SK-N-SH (cell line): Measurements from ENCODE around the gene SNPH. TPM values are rescaled to one million over a fixed set of nuclear protein-coding genes. Genes with fewer than 3 reads are reported as not detected.

Source experiments
- CTCF ChIA-PET: fragments of 300-600, 350-600 bp; formaldehyde crosslinking; extraction: SDS; loops from one replicate; lab custom pipeline; 2021; lab: Yijun Ruan, JAX
- POLR2A ChIA-PET: fragments of 350-600 bp; sonication (Branson Sonifier 250); formaldehyde crosslinking; extraction: SDS; loops from one replicate; lab custom pipeline; 2020; ENCODE audit warnings: antibody characterized with exemption, inconsistent platforms; lab: Yijun Ruan, JAX
- DNase-seq: peaks from one replicate; pipeline ENCODE4 v3.0.0; 2012
- H2AFZ ChIP-seq: fragments of 200-600 bp; sonication (generic); 2 replicates; pipeline ENCODE4 v1.8.1; 2016; ENCODE audit warnings: antibody characterized with exemption, mild to moderate bottlenecking, low read depth
- H3F3A ChIP-seq: fragments of 200-600 bp; sonication (generic); replicated peaks from 2 replicates; pipeline ENCODE3; 2016; ENCODE audit warnings: antibody characterized with exemption, mild to moderate bottlenecking; ENCODE audit not compliant: insufficient read depth
- H3K27ac ChIP-seq, 2 experiments: fragments of 200-500 bp in 1 of 2; fragments of 200-600 bp in 1 of 2; sonication (Bioruptor generic) in 1 of 2; sonication (generic), shearing (Covaris generic) in 1 of 2; 2 replicates each; pipeline versions ENCODE4 v1.5.1 to v1.6.1; 2014 to 2016; ENCODE audit warnings: low read depth in 2 of 2, inconsistent platforms in 1 of 2, low read length in 1 of 2, mild to moderate bottlenecking in 1 of 2, mixed read lengths in 1 of 2
- H3K27me3 ChIP-seq: fragments of 200-600 bp; sonication (generic), shearing (Covaris generic); 2 replicates; pipeline ENCODE4 v1.6.1; 2016; ENCODE audit warnings: mixed run types; ENCODE audit not compliant: insufficient read depth
- H3K36me3 ChIP-seq, 2 experiments: fragments of 200-500 bp in 1 of 2; fragments of 200-600 bp in 1 of 2; sonication (Bioruptor generic) in 1 of 2; sonication (generic) in 1 of 2; replicated peaks in 1 of 2; 2 replicates each; pipeline versions ENCODE3 to v1.5.1; 2014 to 2016; ENCODE audit warnings: low read length in 1 of 2, mild to moderate bottlenecking in 1 of 2; ENCODE audit not compliant: insufficient read depth in 2 of 2, control insufficient read depth in 1 of 2
- H3K4me1 ChIP-seq, 2 experiments: fragments of 200-500 bp in 1 of 2; fragments of 200-600 bp in 1 of 2; sonication (Bioruptor generic) in 1 of 2; sonication (generic), shearing (Covaris generic) in 1 of 2; 2 replicates each; pipeline versions ENCODE4 v1.5.1 to v1.6.1; 2014 to 2016; ENCODE audit warnings: low read depth in 1 of 2, low read length in 1 of 2, mixed run types in 1 of 2; ENCODE audit not compliant: insufficient read depth in 2 of 2, control insufficient read depth in 1 of 2
- H3K4me2 ChIP-seq: fragments of 200-600 bp; sonication (generic), shearing (Covaris generic); 2 replicates; pipeline ENCODE4 v1.6.1; 2017; ENCODE audit warnings: mixed run types
- H3K4me3 ChIP-seq, 2 experiments: fragments of 200-500 bp in 1 of 2; fragments of 200-600 bp in 1 of 2; sonication (Bioruptor generic) in 1 of 2; sonication (generic), shearing (Covaris generic) in 1 of 2; 2 replicates each; pipeline versions ENCODE4 v1.5.1 to v1.8.1; 2014 to 2016; ENCODE audit warnings: low read depth in 2 of 2, inconsistent platforms in 1 of 2, low read length in 1 of 2, mild to moderate bottlenecking in 1 of 2, mixed read lengths in 1 of 2, moderate library complexity in 1 of 2
- H3K79me2 ChIP-seq: fragments of 200-600 bp; sonication (generic); 2 replicates; pipeline ENCODE4 v1.8.1; 2017; ENCODE audit warnings: mild to moderate bottlenecking; ENCODE audit not compliant: insufficient read depth
- H3K9ac ChIP-seq: fragments of 200-600 bp; sonication (generic); 2 replicates; pipeline ENCODE4 v1.6.1; 2017; ENCODE audit warnings: mixed run types
- H3K9me2 ChIP-seq: fragments of 200-600 bp; sonication (generic); 2 replicates; pipeline ENCODE4 v1.6.1; 2017; ENCODE audit warnings: mixed run types
- H3K9me3 ChIP-seq: fragments of 200-600 bp; sonication (generic); 2 replicates; pipeline ENCODE4 v1.6.1; 2017; ENCODE audit warnings: mixed run types, mild to moderate bottlenecking, moderate library complexity
- H4K20me1 ChIP-seq: fragments of 200-600 bp; sonication (generic); 2 replicates; pipeline ENCODE4 v1.6.1; 2017; ENCODE audit warnings: mild to moderate bottlenecking, mixed run types; ENCODE audit not compliant: insufficient read depth
- CTCF ChIP-seq: fragments of 200-600 bp; sonication (generic); IDR thresholded peaks from 2 replicates; pipeline ENCODE4 v1.6.1; 2017; ENCODE audit warnings: antibody characterized with exemption, mild to moderate bottlenecking, moderate library complexity
- FOSL2 ChIP-seq: IDR thresholded peaks from 2 replicates; pipeline ENCODE4 v1.4.0; 2012; ENCODE audit warnings: low read depth, mild to moderate bottlenecking, moderate library complexity, borderline replicate concordance
- FOXJ3 ChIP-seq: sonication (generic); formaldehyde crosslinking; IDR thresholded peaks from 2 replicates; pipeline ENCODE4 v1.5.1; 2020; ENCODE audit warnings: mild to moderate bottlenecking, missing genetic modification reagents
- FOXM1 ChIP-seq: IDR thresholded peaks from 2 replicates; pipeline ENCODE4 v1.4.0; 2012; ENCODE audit warnings: low read depth, mild to moderate bottlenecking
- GABPA ChIP-seq: IDR thresholded peaks from 2 replicates; pipeline ENCODE4 v1.4.0; 2012; ENCODE audit warnings: low read depth, mild to moderate bottlenecking
- JUND ChIP-seq: IDR thresholded peaks from 2 replicates; pipeline ENCODE4 v1.4.0; 2012
- MEF2A ChIP-seq: IDR thresholded peaks from 2 replicates; pipeline ENCODE4 v1.4.0; 2012; ENCODE audit warnings: low read depth, borderline replicate concordance
- NFIC ChIP-seq: IDR thresholded peaks from 2 replicates; pipeline ENCODE4 v1.4.0; 2012; ENCODE audit warnings: borderline replicate concordance
- RAD21 ChIP-seq: IDR thresholded peaks from 2 replicates; pipeline ENCODE4 v1.6.1; 2012; ENCODE audit warnings: mild to moderate bottlenecking, low read length
- REST ChIP-seq: IDR thresholded peaks from 2 replicates; pipeline ENCODE4 v1.6.1; 2012; ENCODE audit warnings: mild to moderate bottlenecking, low read depth, low read length, moderate library complexity
- RFX5 ChIP-seq: IDR thresholded peaks from 2 replicates; pipeline ENCODE4 v1.6.1; 2012; ENCODE audit warnings: mild to moderate bottlenecking, improper control_type of control experiment, low read length
- TAF1 ChIP-seq: IDR thresholded peaks from 2 replicates; pipeline ENCODE4 v1.6.1; 2012; ENCODE audit warnings: low read depth, mild to moderate bottlenecking, low read length, moderate library complexity, borderline replicate concordance
- TEAD4 ChIP-seq: IDR thresholded peaks from 2 replicates; pipeline ENCODE4 v1.4.0; 2012; ENCODE audit warnings: mild to moderate bottlenecking, borderline replicate concordance; ENCODE audit not compliant: insufficient read depth
- WGBS: methylation state at CpG from one replicate; pipeline ENCODE4 v1.1.6; 2017; ENCODE audit warnings: low lambda C conversion rate; 5-methylcytosine and 5-hydroxymethylcytosine counted together
- polyA plus RNA-seq, 3 experiments: library from polyadenylated mRNA; depleted of rRNA; stranded (reverse); fragments of >200 nt; gene quantifications; 2 replicates each; pipeline ENCODE4 v1.2.3, GENCODE V29; 2012
- TF ChIP-seq, protein P1 (sequence below): fragments of 150-350 bp; IDR thresholded peaks from 2 replicates; pipeline ENCODE4 v1.6.1; 2016; ENCODE audit warnings: mild to moderate bottlenecking, low read depth, low read length

The SNPH gene
- polyA plus RNA-seq, 1 of the 3 experiments (the other 2 are of a cell fraction) = 2.5 TPM

- peaks cover 0 to 7% of the 10 kb centered on the region in 2 experiments; a peak in 1 of 4 replicates for H3K4me1 ChIP-seq
- H3K36me3 ChIP-seq = peaks cover 0 to 7% of the 10 kb centered on the region in 2 experiments
- ChIA-PET POLR2A (no interaction called here), CTCF (no interaction called here)
- H3K4me2 ChIP-seq = no peak overlapping the region
- H3K4me3 ChIP-seq = no peak overlapping the region
- H3K27ac ChIP-seq = no peak overlapping the region
- H3K27me3 ChIP-seq = no peaks in the 10 kb centered on the region
- H3K9ac ChIP-seq = no peak overlapping the region
- H3K79me2 ChIP-seq = no peaks in the 10 kb centered on the region
- no peak for DNase-seq
- 80% methylated on average over 1 of the region's 8 CpGs for WGBS
- no peaks in the 10 kb centered on the region for H3K9me2 ChIP-seq
- TF ChIP-seq RAD21 (no peak), TAF1 (no peak), FOSL2 (no peak), FOXM1 (no peak), FOXJ3 (no peak), GABPA (no peak), REST (no peak)
- TF ChIP-seq, protein P1, sequence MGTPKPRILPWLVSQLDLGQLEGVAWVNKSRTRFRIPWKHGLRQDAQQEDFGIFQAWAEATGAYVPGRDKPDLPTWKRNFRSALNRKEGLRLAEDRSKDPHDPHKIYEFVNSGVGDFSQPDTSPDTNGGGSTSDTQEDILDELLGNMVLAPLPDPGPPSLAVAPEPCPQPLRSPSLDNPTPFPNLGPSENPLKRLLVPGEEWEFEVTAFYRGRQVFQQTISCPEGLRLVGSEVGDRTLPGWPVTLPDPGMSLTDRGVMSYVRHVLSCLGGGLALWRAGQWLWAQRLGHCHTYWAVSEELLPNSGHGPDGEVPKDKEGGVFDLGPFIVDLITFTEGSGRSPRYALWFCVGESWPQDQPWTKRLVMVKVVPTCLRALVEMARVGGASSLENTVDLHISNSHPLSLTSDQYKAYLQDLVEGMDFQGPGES = no peak
- no peaks in the 10 kb centered on the region for H4K20me1 ChIP-seq
- H3K9me3 ChIP-seq = no peaks in the 10 kb centered on the region
- peaks cover 3% of the 10 kb centered on the region for H3F3A ChIP-seq
- no peak overlapping the region for H2AFZ ChIP-seq
Measured at GRCh38 chr20:1294497-1294896, 28.4 kb downstream of the SNPH start.

GRCh38 chr20:1295276-1295930, 29.3 kb downstream of the SNPH start:
- H4K20me1 ChIP-seq = no peaks in the 10 kb centered on the region
- H3K27me3 ChIP-seq = no peaks in the 10 kb centered on the region
- no peak overlapping the region for H3K4me3 ChIP-seq
- 83% methylated on average over 16 of the region's 20 CpGs for WGBS
- no peak for DNase-seq
- H3K9ac ChIP-seq = no peak overlapping the region
- ChIA-PET POLR2A (no interaction called here), CTCF (no interaction called here)
- H3K4me2 ChIP-seq = no peak overlapping the region
- H2AFZ ChIP-seq = no peak overlapping the region
- no peaks in the 10 kb centered on the region for H3K79me2 ChIP-seq
- TF ChIP-seq CTCF = no peak
- TF ChIP-seq RFX5 = no peak
- TF ChIP-seq NFIC = no peak
- no peak for TF ChIP-seq TEAD4
- TF ChIP-seq JUND = no peak
- no peak for TF ChIP-seq FOSL2
- TF ChIP-seq TAF1 = no peak
- no peak for TF ChIP-seq MEF2A
- H3K9me3 ChIP-seq = no peaks in the 10 kb centered on the region
- H3F3A ChIP-seq = no peaks in the 10 kb centered on the region
- no peak overlapping the region for H3K27ac ChIP-seq
- peaks cover under 1 to 7% of the 10 kb centered on the region in 2 experiments; a peak in 1 of 4 replicates for H3K4me1 ChIP-seq
- H3K9me2 ChIP-seq = no peaks in the 10 kb centered on the region
- peaks cover 0 to 7% of the 10 kb centered on the region in 2 experiments for H3K36me3 ChIP-seq
